ENCODE results near the gene PLEKHA5.
"Not testable (repeated sequence)": the region's sequence is repeated elsewhere in the genome, so short reads cannot be mapped to it uniquely, and the experiment has no call there.

PLEKHA5 gene

DNA sequence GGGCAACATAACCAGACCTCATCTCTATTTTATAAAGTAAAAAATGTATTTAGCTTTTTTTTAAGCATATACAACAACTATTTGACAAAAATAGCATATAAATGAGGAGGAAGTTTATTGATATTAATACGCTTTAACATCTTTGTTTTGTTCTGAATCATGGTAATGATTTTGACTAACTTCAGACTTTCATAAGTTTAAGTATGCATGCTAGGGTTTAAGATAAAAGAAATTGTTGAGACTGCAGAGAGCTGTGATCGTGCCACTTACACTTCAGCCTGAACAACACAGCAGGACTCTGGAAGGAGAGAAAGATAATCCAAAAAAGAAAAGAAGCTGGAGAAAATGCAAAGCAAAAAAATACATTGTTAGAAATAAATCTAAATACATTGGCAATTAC, 221.8 kb downstream of the PLEKHA5 start:
- DNase-seq: no peak

GRCh38 chr12:19369691-19370148, 240.2 kb downstream of the PLEKHA5 start:
- no peak for DNase-seq

- DNase-seq: no peak
Observed at GRCh38 chr12:19373586-19373985, 244.1 kb downstream of the PLEKHA5 start.

- DNase-seq: no peak
Observed at GRCh38 chr12:19375888-19376287, 246.4 kb downstream of the PLEKHA5 start.

GRCh38 chr12:19376691-19377090, 247.2 kb downstream of the PLEKHA5 start:
- no peak for DNase-seq

DNA sequence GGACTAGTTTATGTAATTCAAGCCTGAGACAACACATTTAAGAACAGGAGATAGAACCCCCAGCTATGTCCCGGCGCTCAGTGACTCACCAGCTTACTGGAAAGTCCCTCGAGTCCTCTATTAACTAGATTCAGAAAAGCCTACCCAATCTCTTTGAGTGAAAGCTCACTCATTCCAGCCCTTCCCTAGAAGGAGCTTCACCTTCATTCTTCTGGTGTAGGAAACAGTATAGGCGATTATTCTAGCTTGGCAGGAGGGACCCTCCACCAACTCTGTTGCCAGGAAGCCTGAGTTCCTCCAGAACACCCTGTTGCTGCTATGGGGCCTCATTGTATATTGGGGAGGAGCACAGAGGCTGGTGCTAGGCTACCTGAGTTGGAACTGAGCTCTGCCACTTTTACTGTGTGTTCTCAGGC, 252.6 kb downstream of the PLEKHA5 start:
- peak; percentile 28 to 42 for DNase-seq

GRCh38 chr12:19382563-19382962, 253.0 kb downstream of the PLEKHA5 start:
- no peak for DNase-seq

- DNase-seq: no peak
Observed at GRCh38 chr12:19387161-19387560, 257.6 kb downstream of the PLEKHA5 start.

- no peak for DNase-seq
Observed at GRCh38 chr12:19388131-19388549, 258.6 kb downstream of the PLEKHA5 start.

DNA sequence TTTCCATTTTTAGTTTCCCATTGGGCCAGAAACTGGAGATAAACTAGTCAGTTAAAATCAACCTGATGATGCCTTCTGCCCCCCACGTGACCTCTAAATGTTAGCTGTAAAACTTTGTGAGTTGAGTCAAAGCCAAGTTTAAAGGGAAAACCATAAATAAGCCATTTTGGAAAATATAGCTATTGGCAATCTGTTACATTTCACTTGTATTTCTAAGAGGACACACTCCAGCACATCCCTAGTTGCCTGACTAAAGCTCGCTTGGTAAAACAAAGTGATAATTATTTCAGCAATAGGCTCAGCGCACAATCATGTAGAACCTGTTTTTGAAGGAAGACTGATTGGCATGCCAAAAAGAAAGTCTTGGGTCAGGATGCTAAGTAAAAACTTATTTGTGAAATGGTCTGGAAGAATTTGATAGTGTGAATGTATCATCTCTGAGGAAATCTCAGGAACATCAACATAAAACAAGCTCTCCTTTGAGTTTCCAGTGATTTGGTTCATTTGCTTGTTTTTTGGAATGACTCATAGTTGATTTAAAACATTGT, 260.6 kb downstream of the PLEKHA5 start:
- DNase-seq: no peak

DNA sequence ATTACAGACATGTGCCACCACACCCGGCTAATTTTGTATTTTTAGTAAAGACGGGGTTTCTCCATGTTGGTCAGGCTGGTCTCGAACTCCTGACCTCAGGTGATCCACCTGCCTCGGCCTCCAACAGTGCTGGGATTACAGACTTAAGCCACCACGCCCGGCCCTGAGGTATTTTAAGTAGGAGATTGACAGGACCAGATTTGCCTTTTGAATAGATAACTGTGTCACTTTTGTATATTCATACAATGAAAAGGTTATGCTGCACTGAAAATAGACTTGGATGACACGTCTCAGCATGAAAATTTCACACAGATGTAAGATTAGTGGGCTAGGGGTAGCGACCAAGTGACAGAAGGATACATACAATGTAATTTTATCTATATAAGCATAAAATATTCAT, 263.1 kb downstream of the PLEKHA5 start:
- DNase-seq: not testable (repeated sequence)

DNA sequence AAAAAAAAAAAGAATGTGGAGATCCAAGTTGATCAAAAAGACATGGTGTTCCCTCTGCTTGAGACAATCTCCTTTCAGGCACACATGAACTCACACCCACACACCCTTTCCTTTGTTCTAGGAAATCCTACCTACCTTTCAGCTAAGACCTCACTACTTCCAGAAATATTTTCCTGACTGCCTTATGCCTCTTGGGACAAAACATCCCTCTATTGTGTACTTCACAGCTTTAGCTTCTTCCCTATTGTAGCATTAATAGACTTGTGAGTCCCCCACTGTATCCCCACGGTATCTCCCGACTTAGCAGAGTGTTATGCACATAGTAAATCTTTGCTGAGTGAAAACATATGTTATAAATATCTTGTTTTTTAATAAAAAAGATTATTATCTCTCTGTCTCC, 264.9 kb downstream of the PLEKHA5 start:
- no peak for DNase-seq

DNA sequence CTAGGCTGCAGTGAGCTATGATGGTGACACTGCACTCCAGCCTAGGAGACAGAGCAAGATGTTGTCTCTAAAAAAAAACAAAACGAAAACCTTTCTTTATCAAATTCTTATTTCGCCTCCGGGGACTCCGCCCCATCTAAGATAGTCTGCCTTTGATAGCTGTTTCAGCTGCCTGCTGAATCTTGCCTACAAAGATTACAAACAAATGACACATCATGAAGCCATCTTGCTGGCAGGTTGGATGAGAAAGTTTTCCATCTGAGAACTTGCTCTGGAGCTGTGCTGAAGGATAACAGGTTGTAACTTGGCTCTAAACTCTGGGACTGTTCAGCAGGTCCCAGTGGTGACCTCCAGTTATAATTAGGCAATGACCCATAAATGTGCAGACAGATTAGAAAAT, 268.0 kb downstream of the PLEKHA5 start:
- DNase-seq: no peak

GRCh38 chr12:19398376-19399363, 269.1 kb downstream of the PLEKHA5 start:
- no peak for DNase-seq

- DNase-seq: not testable (repeated sequence)
Observed at GRCh38 chr12:19400649-19401285, 271.2 kb downstream of the PLEKHA5 start.

- DNase-seq: no peak
Observed at GRCh38 chr12:19402211-19402610, 272.7 kb downstream of the PLEKHA5 start.

- DNase-seq: no peak
Observed at GRCh38 chr12:19402743-19403431, 273.4 kb downstream of the PLEKHA5 start.

- DNase-seq: no peak
Observed at GRCh38 chr12:19404242-19404880, 274.8 kb downstream of the PLEKHA5 start.

GRCh38 chr12:19409376-19409775, 279.8 kb downstream of the PLEKHA5 start:
- no peak for DNase-seq

GRCh38 chr12:19410211-19410610, 280.7 kb downstream of the PLEKHA5 start:
- no peak for DNase-seq

- DNase-seq: no peak
Observed at GRCh38 chr12:19410629-19411185, 281.2 kb downstream of the PLEKHA5 start.

All from activated CD4-positive, alpha-beta T cell treated with anti-CD3 and anti-CD28 coated beads, Interleukin-2, amount 50 U/mL, for 4 hours (primary cell).